Measurements from ENCODE around the gene CIBAR2. TPM values are rescaled to one million over a fixed set of nuclear protein-coding genes. Genes with fewer than 3 reads are reported as not detected.

CIBAR2 gene
- total and polyA plus RNA-seq, 9 of the 15 experiments (the other 6 are each of a cell fraction or from before 2014, with no cell fraction given) = not detected

GRCh38 chr16:85156869-85157268 lies 44.6 kb upstream of the CIBAR2 start (continued):
- TF ChIP-seq MTA1 (IDR thresholded peaks at IDR 0.05; ENCODE audit: borderline replicate concordance) (0 out of 2 replicates have a peak, but pooled peaks have one; percentile 24), HLTF (IDR thresholded peaks at IDR 0.05) (0 out of 2 replicates have a peak, but pooled peaks have one; percentile 66), ZNF696 (CRISPR knock-in tag; conservative IDR thresholded peaks at IDR 0.05) (no peak), ZNF354B (CRISPR knock-in tag; IDR thresholded peaks at IDR 0.05) (no peak), SMC3 (conservative IDR thresholded peaks at IDR 0.05; ENCODE audit: insufficient read depth, low read depth, low read length) (no peak), ID3 (CRISPR knock-in tag; IDR thresholded peaks at IDR 0.05) (no peak), ID3 (tag; IDR thresholded peaks at IDR 0.05) (no peak), MLLT1 (IDR thresholded peaks at IDR 0.05) (0 out of 4 replicates have a peak, but pooled peaks of 1 of the 2 experiments have one; percentile 72), CUX1 (CRISPR knock-in tag; IDR thresholded peaks at IDR 0.05) (no peak), SIN3A (IDR thresholded peaks at IDR 0.05; ENCODE audit: borderline replicate concordance in 2 of 2, control insufficient read depth in 1 of 2, low read depth in 2 of 2, low read length in 2 of 2) (no peak), NKRF (IDR thresholded peaks at IDR 0.05; ENCODE audit: borderline replicate concordance) (peak; percentile 13; the same call in 1 of the 2 replicates), CHD1 (IDR thresholded peaks at IDR 0.05; ENCODE audit: low read length) (no peak), THAP12 (CRISPR knock-in tag; IDR thresholded peaks at IDR 0.05) (no peak), NRF1 (conservative IDR thresholded peaks at IDR 0.05 in 1 of 2, IDR thresholded peaks at IDR 0.05 in 1 of 2) (no peak), SRSF9 (IDR thresholded peaks at IDR 0.05; ENCODE audit: borderline replicate concordance, low read depth, low read length) (no peak)

Measured in K562 (cell line).